HG03135 (cell line): ENCODE data around the gene MYO7A.
"Not testable (repeated sequence)": the region's sequence is repeated elsewhere in the genome, so short reads cannot be mapped to it uniquely, and the experiment has no call there.

Experiments used
- ATAC-seq: cut with Tn5 transposase; IDR thresholded peaks from one replicate; pipeline ENCODE4 v1.9.1; 2021; ENCODE audit warnings: mild to moderate bottlenecking, moderate library complexity; ENCODE audit not compliant: unreplicated experiment

MYO7A gene

DNA sequence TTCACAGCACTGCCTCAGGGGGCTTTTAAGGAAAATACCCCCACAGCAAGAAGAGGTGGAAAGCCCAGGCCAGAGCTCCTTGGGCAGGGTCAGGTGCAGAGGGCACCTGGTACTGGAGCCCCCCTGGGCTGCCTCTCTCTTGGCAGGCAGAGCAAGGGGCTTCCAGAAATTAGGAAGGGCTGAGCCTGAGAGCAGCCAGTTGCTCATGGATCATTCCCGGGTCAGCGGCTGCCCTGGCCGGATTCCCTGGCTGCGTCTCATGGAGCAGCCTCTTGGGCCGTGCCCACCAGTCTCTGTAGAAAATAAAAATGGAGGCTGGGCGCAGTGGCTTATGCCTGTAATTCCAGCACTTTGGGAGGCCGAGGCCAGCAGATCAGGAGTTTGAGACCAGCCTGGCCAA, 35.7 kb upstream of the MYO7A start:
- no peak for ATAC-seq

DNA sequence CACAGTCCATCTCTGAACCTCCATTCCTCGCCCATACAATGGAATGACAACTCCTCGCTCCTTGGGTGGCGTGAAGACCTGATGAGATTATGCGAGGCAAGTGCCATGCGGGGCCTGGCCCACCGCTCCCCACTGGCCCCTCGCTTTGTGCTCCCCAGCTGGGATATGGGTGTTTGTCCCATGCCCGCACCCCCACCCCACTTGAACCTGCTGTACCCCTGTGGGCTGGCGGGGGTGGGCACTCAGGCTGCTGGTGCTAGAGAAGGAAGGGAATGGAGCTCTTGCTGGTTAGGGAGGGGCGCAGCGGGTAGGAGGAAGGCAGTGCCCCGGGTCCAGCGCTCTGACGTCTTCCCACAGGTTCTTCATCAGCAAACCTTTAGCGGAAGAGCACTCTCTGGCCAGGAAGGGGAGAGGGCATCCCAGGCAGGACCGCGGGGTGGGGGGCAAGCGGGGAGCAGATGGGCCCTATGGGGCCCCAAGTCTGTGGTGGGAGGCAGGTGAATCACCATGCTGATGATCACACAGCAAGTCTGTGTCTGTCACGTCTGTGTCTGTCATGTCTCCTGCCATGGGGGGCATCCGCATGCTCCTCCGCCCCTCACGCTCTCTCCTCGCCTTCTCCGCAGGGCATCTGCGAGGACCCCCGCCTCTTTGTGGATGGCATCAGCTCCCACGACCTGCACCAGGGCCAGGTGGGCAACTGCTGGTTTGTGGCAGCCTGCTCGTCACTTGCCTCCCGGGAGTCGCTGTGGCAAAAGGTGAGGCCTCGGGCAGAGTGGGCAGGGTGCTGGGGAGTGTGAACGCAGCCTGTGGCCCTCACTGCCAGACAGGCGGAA, 34.8 kb upstream of the MYO7A start:
- no peak for ATAC-seq

- ATAC-seq = no peak
These were observed 33.8 kb upstream of the MYO7A start for GRCh38 chr11:77093987-77094840.

GRCh38 chr11:77094841-77095365, 33.1 kb upstream of the MYO7A start:
- ATAC-seq = no peak

DNA sequence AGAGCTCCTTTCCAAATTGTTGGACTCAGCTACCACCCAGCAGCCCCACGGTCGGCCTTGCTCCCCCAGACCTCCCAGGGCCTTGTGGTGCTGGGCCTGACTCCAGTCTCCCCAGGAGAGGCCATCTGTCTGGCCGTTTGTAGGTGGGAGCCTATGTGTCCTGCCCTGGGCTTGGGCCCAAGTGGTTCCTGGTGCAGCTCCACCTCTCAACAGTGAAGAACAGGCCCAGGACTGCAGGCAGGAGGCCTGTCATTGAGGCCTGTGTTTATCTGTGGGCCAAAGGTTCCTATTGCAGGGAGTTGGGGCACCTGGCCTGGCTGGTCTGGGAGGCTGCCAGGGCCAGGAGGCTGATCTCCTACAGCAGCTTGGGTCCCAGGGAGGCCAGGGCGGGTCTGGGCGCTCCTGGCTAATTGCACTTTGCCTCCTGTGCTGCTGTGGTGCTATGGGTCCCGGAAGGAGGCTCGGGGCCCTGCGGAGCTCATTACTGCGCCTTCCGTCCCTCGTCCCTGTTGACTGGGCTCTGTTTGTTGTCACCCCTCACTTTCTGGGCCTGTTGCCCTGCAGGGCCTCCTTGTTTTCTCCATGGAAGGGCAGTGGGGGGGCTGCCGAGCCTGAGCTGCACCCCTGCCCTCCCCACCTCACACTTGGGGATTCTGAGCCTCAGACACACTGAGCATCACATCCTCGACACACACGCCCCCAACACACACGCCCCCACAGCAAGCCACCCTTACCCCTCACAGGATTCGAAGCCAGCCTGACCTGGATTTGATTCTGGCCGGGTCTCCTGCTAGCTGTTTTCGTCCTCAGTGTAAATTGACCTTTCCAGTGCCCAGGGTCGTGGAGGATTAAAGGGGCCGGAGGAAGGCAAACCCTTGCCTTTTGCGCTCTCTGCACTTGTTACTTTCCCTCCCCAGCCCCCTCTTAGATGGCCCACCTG, 32.2 kb upstream of the MYO7A start:
- no peak for ATAC-seq

GRCh38 chr11:77096591-77097019, 31.4 kb upstream of the MYO7A start:
- ATAC-seq = no peak

GRCh38 chr11:77097180-77097579, 30.9 kb upstream of the MYO7A start:
- ATAC-seq = not testable (repeated sequence)

- no peak for ATAC-seq
These were observed 27.6 kb upstream of the MYO7A start for GRCh38 chr11:77100166-77101042.

DNA sequence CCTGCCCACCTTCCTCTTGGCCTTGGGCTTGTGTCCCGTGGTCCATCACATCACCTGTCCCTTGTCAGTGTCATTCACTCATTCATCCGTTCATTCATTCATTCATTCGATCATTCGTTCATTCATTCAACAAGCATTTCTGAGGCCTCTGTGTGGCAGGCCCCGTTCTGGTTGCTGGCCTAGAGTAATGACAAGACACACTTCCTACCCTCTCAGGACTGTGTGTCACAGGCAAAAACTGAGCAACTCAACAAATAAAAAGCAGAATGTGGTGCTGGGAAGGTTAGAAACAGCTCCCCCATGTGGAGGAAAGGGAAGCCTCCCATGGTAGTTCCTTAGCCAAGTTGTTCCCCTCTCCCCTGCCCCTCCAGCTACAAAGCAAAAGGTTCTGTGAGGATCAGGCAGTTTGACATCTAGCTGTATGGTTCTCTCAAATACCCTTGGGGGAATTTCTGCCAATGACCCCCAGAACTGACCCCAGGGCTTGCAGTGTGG, 27.0 kb upstream of the MYO7A start:
- ATAC-seq = no peak

DNA sequence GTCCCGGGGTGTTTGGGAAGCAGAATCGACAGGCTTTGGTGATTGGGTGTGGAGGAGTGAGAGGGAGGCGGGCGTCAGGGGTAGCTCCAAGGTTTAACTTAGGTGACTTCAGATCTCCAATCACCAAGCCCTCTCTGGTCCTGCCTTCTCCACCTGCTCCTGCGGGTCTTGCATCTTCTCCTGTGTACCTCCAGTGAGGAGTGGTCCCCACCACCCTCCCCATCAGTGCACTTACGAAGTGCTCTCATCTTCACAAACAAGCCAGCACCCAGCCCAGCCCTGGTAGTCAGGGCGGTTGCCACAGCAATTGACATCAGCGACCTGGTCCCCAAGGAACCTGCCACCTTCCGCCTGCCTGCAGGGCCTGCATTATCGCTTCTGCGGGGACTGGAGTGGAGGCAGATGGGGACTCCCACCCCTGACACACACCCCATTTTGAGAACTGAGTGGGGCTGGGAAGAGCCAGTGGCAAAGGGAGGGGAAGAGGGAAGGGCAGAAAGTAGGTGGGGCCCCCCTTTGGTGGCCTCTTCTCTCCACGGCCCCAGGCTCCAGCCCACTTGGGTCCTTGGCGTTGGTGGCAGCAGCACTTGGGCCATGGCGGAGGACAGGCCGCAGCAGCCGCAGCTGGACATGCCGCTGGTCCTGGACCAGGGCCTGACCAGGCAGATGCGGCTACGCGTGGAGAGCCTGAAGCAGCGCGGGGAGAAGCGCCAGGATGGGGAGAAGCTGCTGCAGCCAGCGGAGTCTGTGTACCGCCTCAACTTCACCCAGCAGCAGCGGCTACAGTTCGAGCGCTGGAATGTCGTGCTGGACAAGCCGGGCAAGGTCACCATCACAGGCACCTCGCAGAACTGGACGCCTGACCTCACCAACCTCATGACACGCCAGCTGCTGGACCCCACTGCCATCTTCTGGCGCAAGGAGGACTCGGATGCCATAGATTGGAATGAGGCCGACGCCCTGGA, 25.5 kb upstream of the MYO7A start, which contains the start of gene OMP:
Gene OMP (plus strand): TSS at position 595 of the 965 bp plus-strand sequence. CDS start 0 bp downstream, at position 595.
- ATAC-seq = no peak

- no peak for ATAC-seq
These were observed 24.7 kb upstream of the MYO7A start for GRCh38 chr11:77103319-77103718.

DNA sequence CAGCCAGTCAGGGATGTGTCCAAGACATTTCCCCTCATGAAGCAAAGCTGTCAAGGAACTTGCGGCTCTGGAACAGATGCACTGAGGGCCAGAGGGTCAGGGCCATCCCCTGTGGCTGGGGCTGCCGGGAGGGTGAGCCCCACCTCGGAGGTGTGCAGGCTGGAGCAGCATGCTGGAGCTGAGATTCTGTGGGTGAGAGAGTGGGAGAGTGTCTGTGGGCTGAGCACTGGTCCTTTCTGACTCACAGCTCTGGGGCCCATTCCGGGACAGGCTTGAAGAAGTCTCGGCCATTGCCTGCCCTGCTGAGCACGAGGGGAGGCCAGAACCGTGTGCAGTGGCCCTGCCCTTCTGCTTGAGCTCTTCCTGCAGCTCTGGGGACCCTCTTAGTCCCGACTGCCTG, 23.3 kb upstream of the MYO7A start:
- no peak for ATAC-seq

DNA sequence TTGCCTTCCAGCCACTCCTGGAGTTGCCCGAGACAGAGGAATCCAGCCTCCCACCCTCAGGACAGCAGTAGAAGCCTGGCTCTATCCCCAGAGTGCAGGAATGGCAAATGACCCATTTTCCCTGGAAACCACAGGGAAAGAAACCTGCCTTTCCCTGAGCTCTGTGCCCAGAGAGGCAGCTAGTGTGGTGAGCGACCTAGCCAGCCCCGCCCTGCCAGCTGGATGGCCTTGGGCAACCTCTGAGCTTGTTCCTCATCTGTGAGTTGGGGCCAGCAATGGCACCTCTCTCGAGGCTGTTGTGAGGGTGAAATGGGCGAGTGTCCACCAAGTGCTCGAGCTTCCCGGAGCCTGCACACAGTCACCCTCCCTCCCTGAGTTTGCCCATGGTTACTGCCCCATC, 21.7 kb upstream of the MYO7A start:
- no peak for ATAC-seq

GRCh38 chr11:77106759-77107158, 21.3 kb upstream of the MYO7A start:
- no peak for ATAC-seq

DNA sequence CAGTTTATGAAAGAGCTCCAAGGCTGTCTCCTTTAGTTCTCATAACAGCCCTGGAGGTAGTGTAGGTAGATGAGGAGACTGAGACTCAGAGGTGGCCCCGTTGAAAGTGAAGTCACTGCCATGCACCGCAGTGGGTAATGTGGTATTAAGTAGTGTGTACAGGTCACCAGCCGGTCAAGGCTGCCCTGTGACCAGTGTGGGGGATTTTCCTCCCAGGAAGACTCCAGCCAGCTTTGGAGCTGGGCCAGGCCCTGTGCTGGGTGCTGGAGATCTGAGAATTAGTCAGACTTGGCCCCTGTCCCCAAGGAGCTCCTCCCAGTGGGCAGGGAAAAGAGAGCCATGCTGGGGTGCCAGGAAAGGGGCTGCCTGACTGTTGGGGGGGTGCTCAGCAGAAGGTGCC, 20.1 kb upstream of the MYO7A start:
- no peak for ATAC-seq

DNA sequence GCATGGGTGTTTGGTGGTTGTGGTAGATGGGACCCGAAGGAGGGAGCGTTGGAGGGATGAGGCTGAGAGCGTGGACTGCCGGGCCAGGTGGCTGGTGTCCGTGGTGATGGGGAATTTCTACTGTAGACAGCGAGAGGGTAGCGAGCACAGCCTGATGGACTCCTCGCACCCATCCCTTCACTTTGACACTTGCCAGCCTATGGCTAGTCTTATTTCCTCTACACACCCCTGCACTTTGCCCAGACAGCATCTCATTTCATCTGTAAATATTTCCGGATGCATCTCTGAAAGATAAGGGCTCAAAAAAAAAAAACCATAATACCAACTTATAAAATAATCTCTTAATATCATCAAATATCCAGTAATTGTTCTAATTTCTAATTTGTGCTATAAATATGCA, 19.6 kb upstream of the MYO7A start:
- ATAC-seq = no peak

DNA sequence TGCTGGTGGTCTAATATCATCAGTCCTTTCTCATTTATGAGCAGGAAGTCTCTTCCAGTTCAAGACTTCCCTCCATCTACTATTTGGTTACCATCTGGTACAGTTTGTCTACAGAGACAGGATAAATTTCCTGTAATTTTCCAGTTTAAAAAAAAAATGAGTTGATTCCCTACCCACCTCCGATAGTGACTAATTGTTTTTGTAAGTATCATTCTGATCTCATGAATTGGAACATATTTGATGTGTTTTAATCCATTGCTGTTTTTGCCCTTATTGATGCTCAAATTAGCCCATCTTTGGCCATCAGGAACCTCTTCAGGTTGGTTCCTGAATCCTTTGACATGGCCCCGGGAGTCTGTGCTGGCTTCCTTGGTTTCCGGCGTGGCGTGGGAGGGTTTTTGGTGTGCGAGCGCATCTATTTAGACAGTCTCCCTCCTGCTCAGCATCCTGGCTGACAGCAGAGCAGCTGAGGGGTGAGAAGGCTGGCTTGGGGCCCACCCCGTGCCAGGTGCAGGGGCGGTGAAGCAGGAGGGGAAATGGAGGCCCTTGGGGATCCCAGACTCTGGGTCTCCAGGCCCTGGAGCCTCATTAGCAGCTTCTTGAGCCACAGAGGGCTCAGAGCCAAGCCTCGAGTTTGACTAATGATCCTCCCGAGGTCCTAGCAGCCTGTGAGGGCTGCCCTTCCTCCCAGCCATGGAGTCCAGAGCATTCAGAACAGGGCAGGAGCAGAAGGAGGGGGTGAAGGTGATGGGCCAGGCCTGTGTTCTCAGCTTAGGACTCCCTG, 18.6 kb upstream of the MYO7A start:
- ATAC-seq = no peak
